Fibroblast of skin of right biceps (primary cell): ENCODE results near the gene MAF.

Experiments
- DNase-seq: peaks from one replicate; pipeline ENCODE4 v3.0.0-alpha.2; 2013

Gene MAF

DNA sequence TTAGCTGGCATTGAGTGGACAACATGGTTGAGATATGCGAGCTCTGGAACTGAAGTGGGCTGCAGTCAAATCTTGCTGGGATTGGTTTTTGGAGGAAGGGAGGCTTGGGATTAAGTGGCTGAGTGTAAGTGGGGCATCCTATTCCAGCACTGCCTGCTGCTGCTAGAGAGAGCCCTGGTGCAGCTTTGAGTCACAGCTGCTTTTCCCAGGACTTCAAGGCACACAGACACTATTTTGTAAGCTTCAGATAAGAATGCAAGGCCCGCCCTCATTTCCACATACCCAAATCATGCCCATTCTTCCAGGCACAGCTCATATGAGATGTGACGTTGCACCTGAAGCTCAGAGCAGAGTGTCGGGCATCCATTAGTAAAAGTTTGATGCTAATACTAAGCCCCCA is 10.2 kb upstream of the MAF start:
- DNase-seq = no peak

DNA sequence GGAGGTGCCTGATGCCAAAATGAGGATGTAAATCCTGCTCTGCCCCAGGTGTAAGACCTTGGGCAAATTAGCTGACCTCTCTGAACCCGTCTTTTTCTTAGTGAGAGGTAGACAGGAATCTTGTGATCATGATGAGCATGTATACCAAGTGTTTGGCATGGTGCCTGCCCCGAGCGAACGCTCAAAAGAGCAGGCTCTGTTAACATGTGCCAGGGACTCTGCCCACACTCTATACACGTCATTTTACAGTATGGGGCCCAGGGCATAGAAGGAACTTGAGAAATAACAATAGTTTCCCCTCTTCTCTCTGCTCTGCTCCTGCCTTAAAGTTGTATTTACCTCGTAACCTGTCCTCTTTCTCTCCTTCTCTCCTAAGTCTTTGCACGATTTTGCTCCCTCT is 9.3 kb upstream of the MAF start:
- no peak for DNase-seq

DNA sequence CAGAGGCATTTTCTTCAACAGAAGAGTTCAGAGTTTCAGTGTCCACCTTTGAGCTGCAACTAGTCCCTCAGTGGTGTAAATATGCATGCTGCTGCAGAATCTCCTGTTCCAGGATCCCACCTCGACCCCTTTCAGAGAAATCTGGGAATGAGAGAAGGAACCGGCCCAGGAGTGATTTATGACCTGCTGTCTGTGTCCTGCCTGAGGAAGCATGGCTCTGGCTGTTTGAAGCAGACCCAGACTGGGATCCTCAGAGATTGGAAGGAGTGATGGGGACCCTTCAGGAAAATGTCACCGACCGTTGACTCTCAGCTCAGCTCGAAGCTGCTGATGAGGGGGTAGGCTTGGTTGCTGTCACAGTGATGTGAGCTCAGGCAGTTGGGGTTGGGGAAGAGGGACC is 8.4 kb upstream of the MAF start:
- DNase-seq = no peak

DNA sequence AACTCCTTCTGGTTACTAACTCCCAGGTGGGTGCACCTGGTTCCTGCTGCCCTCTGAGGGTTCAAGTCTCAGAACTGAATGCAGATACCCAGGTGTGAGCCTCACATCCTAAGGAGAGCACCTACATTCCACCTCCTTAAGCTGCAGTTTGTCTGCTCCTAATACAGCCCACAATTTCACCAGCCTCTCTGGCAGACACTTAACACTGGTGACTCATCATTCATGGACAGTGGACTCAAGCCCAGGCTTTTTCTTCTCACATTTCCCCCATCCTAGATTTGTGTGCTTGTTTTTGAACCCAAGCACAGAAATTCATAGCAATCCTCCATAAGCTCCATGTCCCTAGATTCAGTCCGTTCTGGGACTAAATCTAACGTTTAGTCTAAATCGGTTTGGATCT is 7.0 kb upstream of the MAF start:
- peak; percentile 69 for DNase-seq

DNA sequence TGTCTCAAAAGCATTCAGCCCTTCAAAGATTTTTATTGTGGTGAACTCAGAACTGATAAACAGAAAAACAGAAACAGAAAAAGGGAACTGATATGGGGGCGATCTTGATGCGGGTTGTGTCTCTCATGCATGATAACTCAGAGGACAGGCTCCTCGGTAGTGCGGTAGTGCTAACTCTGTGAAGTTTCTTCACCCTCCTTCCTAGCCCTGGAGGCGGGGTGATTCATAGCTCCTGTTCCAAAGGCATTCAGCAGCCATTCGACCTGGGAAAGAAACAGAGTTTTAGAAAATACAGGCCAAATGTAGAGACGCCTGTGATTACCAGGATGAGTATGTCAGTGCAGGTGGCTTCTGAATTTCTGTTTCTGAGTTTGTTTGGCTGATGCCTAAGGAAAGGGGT is 5.5 kb upstream of the MAF start:
- peak; percentile 41 for DNase-seq

DNA sequence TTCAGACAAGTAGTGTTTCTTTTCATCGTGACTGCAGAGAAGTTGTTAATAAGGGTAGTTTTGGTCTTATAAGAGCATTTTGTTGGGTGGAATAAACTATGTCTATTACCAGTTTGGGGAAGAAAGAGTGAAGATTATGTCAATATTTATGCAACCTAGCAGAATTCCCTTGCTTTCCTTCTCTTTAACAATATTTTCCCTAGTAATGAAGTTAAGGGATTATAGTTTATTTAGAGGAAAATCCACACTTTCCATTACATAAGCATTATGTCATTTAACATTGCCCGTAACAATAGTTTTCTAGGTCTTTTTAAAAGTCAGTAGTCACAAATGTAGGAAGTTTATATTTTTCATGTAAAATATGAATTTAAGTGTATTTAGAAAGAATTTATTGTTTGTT is 2.5 kb upstream of the MAF start:
- no peak for DNase-seq

DNA sequence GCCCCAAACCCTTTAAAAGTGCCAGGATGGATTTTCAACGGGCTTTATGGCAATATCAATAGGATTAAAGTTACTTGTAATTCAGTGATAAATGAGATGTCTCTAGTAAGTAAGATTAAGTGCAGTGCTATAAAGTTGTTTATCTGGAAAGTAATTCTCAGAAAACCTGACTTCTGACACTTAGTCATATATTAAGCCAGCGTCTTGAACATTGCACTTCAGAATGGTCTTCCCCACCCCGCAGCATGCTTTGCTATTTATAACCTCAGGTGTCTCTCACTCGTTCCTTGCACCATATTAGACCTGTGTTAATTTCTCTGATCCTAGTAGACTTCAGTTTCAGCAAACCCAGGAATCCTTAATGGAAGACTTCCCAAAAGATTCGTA is 2.1 kb upstream of the MAF start:
- no peak for DNase-seq

DNA sequence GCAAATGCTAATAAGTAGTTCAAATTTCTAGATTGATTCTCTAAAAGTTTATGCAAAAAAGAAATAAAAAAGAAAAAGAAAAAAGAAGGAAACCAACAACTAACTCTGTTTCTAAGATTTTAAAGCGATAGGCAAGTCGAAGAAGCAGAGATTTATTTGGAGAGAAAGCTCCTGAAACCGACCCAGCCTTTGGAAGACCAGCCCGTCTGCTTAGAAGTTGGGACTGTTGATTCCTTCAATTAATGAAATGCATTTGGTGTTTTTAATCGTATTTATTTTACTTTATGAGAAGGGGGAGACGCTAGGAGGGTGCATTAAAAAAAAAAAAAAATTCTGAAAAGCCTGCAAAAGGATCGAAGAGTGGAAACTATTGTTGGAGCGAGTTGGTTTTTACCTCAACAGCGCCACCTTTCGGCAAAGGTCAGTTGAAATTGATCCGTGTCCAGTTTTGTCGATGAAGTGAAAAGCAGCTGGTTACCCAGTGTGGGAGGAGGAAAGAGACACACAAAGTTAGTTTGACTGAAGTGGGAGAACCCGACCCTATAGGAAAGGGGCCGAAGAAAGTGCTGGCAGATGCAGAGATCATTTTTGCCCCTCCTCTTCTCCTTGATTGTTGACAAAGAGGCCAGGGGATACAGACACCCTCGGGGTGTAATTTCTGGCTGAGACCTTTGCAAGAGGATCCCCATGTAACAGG is 1.5 kb upstream of the MAF start:
- DNase-seq = peak; percentile 75

DNA sequence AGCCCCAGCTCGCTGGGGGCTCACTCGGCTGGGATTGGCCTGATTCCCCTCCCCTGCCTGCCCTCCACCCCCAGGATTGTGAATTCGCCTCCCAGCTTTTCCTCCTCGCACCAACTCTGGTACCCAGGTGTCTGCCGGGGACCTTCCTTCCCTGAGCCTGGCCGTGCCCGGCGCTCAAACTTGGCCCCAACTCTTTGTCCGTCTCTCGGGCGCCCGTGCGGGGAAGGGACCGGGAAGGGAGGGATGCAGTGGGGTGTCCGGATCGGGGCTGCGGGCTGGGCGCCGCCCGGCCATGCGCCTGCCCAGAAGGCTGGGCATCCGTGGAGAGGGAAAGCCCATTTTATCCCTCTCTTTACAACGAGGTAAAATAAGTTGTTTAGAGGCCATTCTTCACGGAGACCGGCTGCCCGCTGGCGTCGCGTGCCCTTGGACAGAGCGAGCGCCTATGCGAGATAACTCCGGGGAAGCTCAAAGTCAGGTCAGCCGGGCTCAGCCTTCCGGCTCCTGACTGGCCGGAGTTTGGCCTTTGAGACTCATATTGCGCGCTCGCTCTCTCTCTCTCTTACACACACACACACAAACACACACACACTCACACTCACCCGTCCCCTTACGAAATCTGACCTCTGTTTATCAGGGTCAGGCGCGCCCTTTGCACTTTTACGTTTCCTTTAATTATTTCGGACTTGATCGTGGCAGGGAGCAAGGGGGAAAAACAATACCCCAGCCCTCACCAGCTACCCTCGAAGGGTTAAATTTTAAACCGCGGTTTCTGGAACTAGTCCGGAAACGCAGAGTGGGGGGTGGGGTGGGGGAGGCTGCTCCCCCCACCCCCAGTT is 774 bp upstream of the MAF start:
- DNase-seq = no peak

DNA sequence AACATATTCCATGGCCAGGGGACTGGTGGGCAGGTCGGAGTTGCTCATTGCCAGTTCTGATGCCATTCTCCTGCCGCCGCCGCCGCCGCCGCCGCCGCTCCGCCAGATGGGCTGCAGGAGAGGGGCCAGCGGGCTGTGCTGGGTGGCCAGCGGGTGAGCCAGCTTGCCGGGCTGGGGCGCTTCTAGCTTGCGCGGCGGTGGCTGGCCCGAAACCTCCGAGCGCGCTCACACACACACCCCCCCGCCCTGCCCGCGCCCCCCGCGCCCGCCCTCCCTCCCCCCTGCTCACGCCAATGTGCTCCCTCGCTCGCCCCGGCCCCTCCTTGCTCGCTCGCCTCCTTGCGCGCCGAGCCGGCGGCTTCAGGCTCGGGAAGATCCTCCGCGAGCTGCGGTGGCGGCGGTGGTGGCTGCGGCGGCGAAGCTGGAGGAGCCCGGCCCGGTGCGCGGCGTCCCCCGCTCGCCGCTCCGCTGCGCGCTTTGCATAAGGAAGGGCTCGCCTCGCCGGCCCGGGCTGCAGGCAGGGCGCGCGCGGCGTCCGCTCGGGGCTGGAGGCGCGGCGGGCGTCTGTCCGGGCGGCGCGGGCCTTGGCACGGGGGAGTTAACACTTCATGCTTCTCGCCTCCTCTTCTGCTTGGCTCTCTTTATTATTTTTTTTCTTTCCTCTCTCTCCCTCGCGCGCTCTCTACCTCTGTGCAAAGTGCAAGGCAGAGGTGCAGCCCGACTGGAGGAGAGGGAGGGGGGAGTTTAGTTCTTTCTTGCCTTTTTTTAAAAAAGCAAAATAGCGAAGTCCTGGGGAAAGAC is 500 bp downstream of the MAF start:
- peak; percentile 61 for DNase-seq

DNA sequence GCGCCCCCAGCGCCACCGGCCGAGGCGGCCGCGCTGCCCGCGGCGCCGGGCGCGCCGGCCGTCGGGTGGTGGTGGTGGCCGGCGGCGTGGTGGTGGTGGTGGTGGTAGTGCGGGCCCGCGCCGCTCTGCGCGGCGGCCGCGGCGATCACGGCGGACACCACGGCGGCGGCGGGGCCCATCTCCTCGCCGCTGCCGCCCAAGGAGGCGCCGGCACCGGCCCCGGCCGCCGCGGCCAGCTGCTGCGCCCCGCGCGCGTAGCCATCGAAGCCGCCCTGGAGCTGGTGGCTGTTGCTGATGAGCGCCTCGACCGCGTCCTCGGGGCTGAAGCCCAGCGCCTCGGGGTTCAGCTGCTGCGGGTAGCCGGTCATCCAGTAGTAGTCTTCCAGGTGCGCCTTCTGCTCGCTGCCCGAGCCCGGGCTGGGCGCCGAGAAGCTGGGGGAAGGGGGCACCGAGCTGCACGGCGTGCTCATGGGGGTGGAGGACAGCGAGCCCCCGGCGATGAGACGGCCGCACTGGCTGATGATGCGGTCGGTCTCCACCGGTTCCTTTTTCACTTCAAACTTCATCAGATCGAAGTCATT is 1.2 kb downstream of the MAF start:
- DNase-seq = no peak

DNA sequence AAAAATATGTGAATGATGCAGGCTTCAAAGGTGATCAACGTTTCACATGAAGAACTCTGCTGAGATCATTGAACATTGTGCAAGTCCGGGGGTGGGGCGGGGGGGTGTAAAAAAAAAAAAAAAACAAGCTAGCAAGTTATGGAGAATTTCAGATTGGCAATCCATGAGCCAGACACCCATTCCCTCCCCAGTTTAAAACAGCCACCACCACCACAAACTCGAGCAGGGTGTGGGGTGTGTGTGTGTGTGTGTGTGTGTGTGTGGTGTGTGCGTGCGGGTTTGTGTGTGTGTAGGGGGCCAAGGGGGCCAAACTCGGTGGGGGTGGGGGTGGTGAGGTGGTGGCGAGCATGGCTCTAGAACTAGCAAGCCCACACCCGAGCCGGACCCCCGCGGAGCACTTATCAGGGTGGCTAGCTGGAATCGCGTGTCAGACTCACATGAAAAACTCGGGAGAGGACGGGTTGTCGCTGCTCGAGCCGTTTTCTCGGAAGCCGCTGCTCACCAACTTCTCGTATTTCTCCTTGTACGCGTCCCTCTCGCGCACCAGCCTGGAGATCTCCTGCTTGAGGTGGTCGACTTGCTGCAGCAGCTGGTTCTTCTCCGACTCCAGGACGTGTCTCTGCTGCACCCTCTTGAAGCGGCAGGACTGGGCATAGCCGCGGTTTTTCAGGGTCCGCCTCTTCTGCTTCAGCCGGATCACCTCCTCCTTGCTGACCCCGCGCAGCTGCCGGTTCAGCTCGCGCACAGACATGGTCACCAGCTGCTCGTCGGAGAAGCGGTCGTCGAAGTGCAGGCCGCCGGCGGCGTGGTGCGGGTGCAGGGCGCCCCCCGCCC is 2.0 kb downstream of the MAF start:
- peak; percentile 72 for DNase-seq

DNA sequence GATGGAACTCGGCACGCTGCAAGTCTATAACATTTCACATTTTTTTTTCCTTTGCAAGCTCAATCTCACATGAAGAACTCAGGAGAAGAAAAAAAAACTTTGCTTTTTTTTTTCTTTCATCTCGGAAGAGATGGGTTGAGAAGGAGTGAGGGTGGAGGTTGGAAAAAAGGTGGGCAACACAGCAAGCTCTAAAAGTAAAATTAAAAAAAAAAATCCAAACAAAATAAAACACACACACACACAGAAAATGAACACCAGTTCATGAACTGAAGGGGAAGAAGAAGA is 2.5 kb downstream of the MAF start:
- DNase-seq = no peak

DNA sequence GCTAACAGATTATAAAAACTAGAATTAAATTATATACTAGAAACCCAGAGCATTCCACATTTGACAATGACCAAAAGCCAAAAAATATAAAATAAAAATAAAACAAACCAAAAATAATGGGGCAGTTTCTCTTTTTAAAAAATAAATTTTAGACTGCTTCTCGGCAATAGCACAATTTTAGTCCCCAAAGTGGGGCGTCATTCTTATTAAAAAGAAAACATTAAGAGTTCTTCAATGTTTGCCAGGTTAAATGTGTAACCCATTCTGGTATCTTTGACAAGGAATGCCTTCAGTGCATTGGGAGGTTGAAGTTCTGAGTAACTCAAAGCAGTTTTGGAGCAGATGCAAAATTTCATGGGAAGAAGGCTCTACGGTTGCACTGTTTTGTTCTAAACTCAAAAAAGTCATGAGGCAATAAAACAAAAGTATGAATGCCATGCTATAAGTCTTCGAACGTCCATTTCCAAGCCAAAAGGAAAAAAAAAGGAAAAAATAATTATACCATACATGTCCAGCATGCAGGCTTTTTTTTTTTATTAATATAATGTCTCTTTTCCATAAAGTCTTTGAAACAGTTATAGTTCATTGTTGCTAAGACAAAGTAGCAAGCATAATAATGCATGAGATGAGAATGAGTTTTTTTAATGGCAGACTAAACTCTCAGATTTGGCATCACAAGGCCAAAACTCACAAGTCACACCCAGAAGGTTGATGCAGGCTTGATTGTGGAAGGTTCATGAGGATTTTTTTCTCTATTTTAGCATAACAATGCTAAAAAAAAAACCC is 3.1 kb downstream of the MAF start:
- no peak for DNase-seq

DNA sequence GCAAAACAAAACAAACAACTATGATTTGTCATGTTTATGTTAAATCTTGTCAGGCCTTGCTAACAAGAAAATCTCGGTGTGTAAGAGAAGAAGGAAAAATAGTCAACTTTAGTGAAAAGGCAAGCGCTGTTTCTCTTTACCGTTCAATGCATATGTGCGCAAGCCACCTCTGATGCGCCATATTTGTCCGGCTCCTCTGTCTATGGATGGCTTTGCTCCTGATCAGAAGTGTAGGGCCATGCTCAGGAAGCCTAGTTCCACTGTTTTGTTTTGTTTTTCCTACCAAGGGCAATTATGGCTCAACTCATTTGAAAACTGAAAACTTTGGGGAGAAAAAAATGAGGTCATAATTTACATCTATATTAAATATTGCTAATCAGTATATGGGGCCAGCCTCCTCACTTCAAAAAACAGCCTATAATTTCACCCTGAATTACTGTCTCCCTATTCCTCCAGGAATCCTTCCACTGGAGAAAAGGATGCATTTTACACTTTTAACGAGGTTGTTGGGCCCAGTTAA is 4.5 kb downstream of the MAF start:
- no peak for DNase-seq

DNA sequence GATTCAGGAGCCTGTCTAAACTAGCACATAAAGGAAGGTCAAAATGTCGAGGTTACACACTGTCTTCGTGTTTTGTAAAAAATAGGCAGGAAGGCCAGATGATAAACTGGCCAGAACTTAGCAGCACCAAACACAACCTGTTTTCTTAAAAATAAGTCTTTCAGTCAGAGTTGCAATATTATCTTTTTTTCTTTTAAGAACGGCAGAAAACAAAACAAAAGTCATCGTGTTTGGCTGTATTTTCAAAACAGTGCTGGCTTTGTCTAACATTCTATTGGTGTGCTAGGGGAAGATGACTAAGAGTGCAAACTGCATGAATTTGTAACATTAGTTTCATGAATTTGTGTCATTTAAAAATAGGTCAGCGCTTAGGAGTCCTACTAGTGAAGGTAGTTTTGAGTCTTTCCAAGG is 5.3 kb downstream of the MAF start:
- no peak for DNase-seq

DNA sequence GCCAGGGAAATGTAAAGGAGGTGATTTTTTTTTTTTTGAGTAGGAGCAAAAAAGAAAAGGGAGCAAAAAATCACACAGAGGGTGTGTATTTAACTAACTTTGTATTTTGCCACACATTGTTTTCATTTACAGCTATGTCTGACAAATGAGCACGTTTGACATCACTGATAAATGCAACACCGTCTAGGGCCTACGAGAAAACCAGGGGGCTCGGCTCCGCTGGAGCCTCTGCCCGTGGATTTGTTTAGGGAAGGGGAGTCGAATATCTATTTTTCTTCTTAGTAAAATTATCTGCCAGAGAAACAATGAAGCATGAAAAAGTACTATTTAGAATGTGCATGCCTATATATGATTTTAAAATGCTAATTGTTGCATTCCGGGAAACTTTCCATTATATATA is 6.8 kb downstream of the MAF start:
- DNase-seq = no peak

DNA sequence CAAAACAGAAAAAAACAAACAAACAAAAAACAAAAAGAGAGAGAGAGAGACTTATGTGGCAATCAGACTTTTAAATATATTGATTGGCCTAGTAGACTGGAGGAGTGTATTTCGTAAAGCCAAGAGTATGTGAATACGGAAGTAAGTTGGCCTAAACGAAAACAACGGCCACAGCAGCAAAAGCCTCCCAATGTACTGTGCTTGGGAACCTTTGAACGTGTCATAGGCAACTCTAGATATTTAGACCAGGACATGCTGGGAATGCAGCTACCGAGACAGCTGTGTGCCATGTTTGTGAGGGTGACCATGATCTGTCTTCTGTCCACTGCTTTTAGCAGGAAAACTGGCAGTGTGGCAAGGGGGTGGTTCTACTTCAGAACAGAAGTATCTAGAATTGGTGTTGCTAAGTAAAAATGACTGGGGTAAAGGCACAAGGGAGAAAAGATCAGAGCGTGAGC is 7.4 kb downstream of the MAF start:
- no peak for DNase-seq

DNA sequence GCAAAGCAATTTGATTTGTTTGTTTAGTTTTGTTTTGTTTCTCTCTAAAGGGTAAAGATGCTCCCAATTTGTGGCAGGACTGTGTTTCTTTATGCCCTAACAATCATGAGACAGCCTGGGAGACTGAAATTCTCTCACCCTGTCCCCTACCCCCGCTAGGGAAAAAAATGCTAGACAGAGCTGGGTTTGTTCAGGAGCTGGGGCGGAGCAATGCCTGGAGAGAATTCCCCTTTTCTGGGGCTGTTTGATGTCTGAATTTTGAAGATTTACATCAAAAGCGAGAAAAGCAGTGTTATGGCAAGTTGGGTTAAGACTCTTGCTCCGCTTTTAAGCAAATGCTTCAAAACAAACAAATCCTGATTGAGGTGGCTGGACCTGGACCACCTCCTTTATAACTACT is 8.4 kb downstream of the MAF start:
- no peak for DNase-seq

DNA sequence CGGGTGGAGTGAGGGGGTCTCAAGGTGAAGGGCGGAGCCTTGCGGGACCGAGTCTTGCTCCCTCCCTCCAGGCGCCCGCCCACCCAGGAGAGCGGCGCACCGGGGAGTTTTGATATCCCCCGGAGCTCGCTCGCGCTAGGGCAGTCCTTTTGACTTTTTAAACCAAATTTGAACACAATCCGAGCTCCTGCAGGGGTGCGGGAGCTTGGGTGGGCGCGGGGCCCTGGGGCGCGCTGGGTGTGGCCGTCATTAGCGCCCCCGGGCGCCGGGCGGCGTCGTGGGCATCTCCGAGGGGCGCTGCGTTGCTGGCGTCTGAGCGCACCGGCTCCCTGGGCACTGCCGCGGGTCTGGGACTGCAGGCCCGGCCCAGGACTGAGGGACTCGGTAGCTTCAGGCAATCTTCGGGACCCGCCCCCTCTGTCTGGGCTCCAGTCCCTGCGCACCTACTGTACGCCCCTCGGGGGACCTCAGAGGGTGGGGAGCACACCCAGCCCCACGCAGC is 10.9 kb downstream of the MAF start:
- DNase-seq = no peak

DNA sequence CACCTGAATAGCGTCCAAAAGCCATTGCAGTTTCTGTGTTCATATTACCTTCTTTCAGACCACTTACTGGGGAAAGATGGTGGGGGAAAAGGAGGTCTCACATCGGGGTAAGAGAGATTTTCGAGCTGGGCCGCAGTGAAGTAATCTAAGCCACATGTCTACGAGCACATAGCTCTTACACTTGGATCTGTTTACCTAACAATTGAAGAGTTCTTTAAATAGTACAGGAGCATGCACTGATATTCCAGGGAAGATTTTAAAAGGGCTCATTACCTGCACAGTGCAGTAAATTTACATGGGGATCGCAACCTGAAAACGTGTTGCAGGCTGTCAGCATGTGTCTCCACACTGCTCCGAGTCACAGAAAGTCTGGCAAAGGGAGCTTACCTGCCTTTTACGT is 12.6 kb downstream of the MAF start:
- no peak for DNase-seq
